BLaER1 (cell line): Measurements from ENCODE around the gene NR2C2AP.

ENCODE experiments used
- H3K27ac ChIP-seq: shearing (Covaris generic); formaldehyde crosslinking; 2 replicates; pipeline ENCODE4 v1.8.1; 2022
- H3K27me3 ChIP-seq: shearing (Covaris generic); formaldehyde crosslinking; 2 replicates; pipeline ENCODE4 v1.8.1; 2022
- H3K36me3 ChIP-seq: shearing (Covaris generic); formaldehyde crosslinking; 2 replicates; pipeline ENCODE4 v1.8.1; 2022
- H3K4me1 ChIP-seq: shearing (Covaris generic); formaldehyde crosslinking; 2 replicates; pipeline ENCODE4 v1.8.1; 2022
- H3K4me2 ChIP-seq: shearing (Covaris generic); formaldehyde crosslinking; 2 replicates; pipeline ENCODE4 v1.8.1; 2022
- H3K4me3 ChIP-seq: shearing (Covaris generic); formaldehyde crosslinking; 2 replicates; pipeline ENCODE4 v1.8.1; 2022
- H3K9ac ChIP-seq: shearing (Covaris generic); formaldehyde crosslinking; 2 replicates; pipeline ENCODE4 v1.8.1; 2022
- H3K9me3 ChIP-seq: shearing (Covaris generic); formaldehyde crosslinking; 2 replicates; pipeline ENCODE4 v1.8.1; 2022
- H4K20me1 ChIP-seq: shearing (Covaris generic); formaldehyde crosslinking; 2 replicates; pipeline ENCODE4 v1.8.1; 2022
- Cebpa-rat ChIP-seq: shearing (Covaris generic); IDR thresholded peaks from 2 replicates; pipeline ENCODE4 v1.8.1; 2022

Gene NR2C2AP

GRCh38 chr19:19217099-19217498 lies 13.9 kb upstream of the NR2C2AP start:
- Histone ChIP-seq H3K4me1 (no peaks in the 10 kb centered on the region), H3K36me3 (no peaks in the 10 kb centered on the region), H3K9me3 (no peaks in the 10 kb centered on the region; the same call in 1 of the 2 replicates), H3K4me2 (no peak overlapping the region), H3K9ac (no peak overlapping the region), H3K27ac (no peak overlapping the region), H3K4me3 (no peak overlapping the region), H4K20me1 (peaks cover 34% of the 10 kb centered on the region; the same call in 1 of the 2 replicates), H3K27me3 (peaks cover 29% of the 10 kb centered on the region)
- no peak for TF ChIP-seq Cebpa-rat

DNA sequence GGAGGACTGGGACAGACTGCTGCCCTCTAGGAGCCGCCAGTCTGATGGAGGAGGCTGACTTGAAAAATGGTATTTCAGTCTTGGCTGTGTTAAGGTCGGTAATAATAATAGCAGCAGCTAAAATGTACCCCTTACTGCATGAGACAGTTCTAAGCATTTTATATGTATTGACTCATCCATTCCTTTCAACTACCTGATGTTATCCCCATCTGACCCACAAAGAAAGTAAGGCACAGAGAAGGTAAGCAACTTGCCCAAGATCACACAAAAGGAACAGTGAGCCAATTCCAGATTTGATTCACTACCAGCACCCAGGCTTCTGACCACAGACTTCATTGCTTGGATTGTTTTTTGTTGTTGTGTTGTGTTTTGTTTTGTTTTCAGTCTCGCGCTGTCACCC lies 12.6 kb upstream of the NR2C2AP start:
- H3K4me3 ChIP-seq: no peak overlapping the region
- no peaks in the 10 kb centered on the region for H3K4me1 ChIP-seq
- peaks cover 34% of the 10 kb centered on the region; the same call in 1 of the 2 replicates for H4K20me1 ChIP-seq
- H3K9ac ChIP-seq: no peak overlapping the region
- no peak overlapping the region for H3K4me2 ChIP-seq
- peaks cover 42% of the 10 kb centered on the region for H3K27me3 ChIP-seq
- no peak overlapping the region for H3K27ac ChIP-seq
- no peaks in the 10 kb centered on the region; the same call in 1 of the 2 replicates for H3K9me3 ChIP-seq
- no peak for TF ChIP-seq Cebpa-rat
- H3K36me3 ChIP-seq: no peaks in the 10 kb centered on the region

DNA sequence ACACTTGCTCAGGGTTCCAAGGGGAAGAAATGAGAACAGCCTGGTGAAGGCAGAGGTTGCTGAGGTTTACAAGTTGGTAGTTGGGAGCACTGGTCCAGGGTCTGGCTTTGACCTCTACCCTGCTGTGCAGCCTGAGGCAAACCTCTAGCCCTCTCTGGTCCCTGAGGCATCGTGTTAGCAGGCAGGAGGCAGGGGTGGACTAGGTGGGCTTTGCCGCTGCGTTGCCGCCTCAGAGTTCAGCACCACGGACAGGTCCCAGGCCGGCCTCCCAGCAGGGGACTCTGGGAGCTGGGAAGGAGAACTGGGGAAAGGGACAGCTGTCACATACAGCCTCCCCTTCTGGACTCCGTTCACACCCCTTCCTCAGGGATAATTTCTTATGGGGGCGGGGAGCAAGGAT lies 11.7 kb upstream of the NR2C2AP start:
- Histone ChIP-seq H4K20me1 (peaks cover 34% of the 10 kb centered on the region; the same call in 1 of the 2 replicates), H3K4me3 (no peak overlapping the region), H3K27ac (no peak overlapping the region), H3K9me3 (no peaks in the 10 kb centered on the region; the same call in 1 of the 2 replicates), H3K4me2 (no peak overlapping the region), H3K4me1 (no peaks in the 10 kb centered on the region), H3K36me3 (no peaks in the 10 kb centered on the region), H3K27me3 (peaks cover 43% of the 10 kb centered on the region), H3K9ac (no peak overlapping the region)
- no peak for TF ChIP-seq Cebpa-rat

DNA sequence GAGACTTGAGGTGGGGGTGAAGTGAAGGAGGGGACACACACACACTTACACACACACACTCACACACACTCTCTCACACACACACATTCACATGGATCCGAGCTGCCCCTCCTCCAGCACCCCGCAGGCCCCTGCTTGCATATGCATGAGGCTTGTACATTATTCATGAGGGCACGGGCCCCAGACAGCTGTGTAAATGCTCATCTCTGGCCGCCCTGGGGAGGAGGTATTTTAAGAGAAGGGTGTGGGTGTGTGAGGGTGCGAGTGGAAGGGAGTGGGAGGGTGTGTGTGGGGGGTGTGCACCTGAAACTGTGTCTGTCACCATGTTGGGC lies 10.9 kb upstream of the NR2C2AP start:
- Histone ChIP-seq H3K4me1 (no peaks in the 10 kb centered on the region), H4K20me1 (peaks cover 34% of the 10 kb centered on the region; the same call in 1 of the 2 replicates), H3K27me3 (peaks cover 43% of the 10 kb centered on the region), H3K4me3 (no peak overlapping the region), H3K4me2 (no peak overlapping the region), H3K9me3 (no peaks in the 10 kb centered on the region; the same call in 1 of the 2 replicates), H3K36me3 (no peaks in the 10 kb centered on the region), H3K9ac (no peak overlapping the region), H3K27ac (no peak overlapping the region)
- no peak for TF ChIP-seq Cebpa-rat

GRCh38 chr19:19213426-19214158 lies 10.4 kb upstream of the NR2C2AP start:
- Histone ChIP-seq H3K4me2 (no peak overlapping the region), H3K9me3 (no peaks in the 10 kb centered on the region; the same call in 1 of the 2 replicates), H3K4me3 (no peak overlapping the region), H3K27me3 (peaks cover 43% of the 10 kb centered on the region), H3K9ac (no peak overlapping the region), H3K36me3 (no peaks in the 10 kb centered on the region), H3K4me1 (no peaks in the 10 kb centered on the region), H4K20me1 (peaks cover 34% of the 10 kb centered on the region; the same call in 1 of the 2 replicates), H3K27ac (no peak overlapping the region)
- no peak for TF ChIP-seq Cebpa-rat

- H3K4me3 ChIP-seq: no peak overlapping the region
Observed at GRCh38 chr19:19212916-19213315, 9.7 kb upstream of the NR2C2AP start.

GRCh38 chr19:19211499-19212420 lies 8.5 kb upstream of the NR2C2AP start, which contains the start of gene NCAN:
NCAN (plus strand) TSS chr19:19211958; CDS start chr19:19216954, 4,996 bp downstream.
- Histone ChIP-seq H3K27me3 (peaks cover 43% of the 10 kb centered on the region), H3K9ac (no peak within 1 kb of the TSS), H3K4me1 (no peaks in the 10 kb centered on the region), H3K36me3 (no peaks in the 10 kb centered on the region), H3K4me3 (no peak within 1 kb of the TSS), H3K4me2 (no peak within 1 kb of the TSS), H3K9me3 (no peaks in the 10 kb centered on the region), H4K20me1 (peaks cover 34% of the 10 kb centered on the region; the same call in 1 of the 2 replicates), H3K27ac (no peak within 1 kb of the TSS)
- no peak for TF ChIP-seq Cebpa-rat

More at GRCh38 chr19:19212916-19213315, 9.7 kb upstream of the NR2C2AP start:
- no peak overlapping the region for H3K27ac ChIP-seq
- H3K36me3 ChIP-seq: no peaks in the 10 kb centered on the region
- H3K4me2 ChIP-seq: no peak overlapping the region
- H3K9me3 ChIP-seq: no peaks in the 10 kb centered on the region; the same call in 1 of the 2 replicates
- H4K20me1 ChIP-seq: peaks cover 34% of the 10 kb centered on the region; the same call in 1 of the 2 replicates
- peaks cover 43% of the 10 kb centered on the region for H3K27me3 ChIP-seq
- H3K4me1 ChIP-seq: no peaks in the 10 kb centered on the region
- no peak overlapping the region for H3K9ac ChIP-seq
- no peak for TF ChIP-seq Cebpa-rat

DNA sequence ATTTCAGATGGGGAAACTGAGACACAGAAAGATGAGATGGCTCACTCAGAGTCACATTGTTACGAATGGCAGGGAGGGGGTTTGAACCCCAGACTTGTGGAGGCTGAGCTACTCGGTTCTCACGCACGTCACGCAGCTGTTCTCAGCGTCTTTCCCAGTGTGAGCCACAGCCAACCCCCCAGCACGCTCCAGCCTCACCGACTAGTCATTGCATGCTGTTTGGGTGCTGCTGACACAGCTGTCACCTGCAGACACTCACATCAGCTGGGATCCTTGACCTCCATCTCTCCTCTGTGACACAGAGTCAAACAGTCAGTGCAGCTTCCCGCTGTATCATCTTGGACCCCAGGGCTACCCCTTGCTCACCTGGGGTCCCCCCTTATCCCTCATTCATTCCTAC lies 6.2 kb upstream of the NR2C2AP start:
- Histone ChIP-seq H3K9me3 (no peaks in the 10 kb centered on the region), H3K36me3 (no peaks in the 10 kb centered on the region), H3K4me3 (no peak overlapping the region), H3K4me2 (no peak overlapping the region), H3K27ac (no peak overlapping the region), H4K20me1 (peaks cover 21% of the 10 kb centered on the region; the same call in 1 of the 2 replicates), H3K9ac (no peak overlapping the region), H3K4me1 (no peaks in the 10 kb centered on the region), H3K27me3 (peaks cover 37% of the 10 kb centered on the region)
- TF ChIP-seq Cebpa-rat: no peak

- H3K9me3 ChIP-seq: no peaks in the 10 kb centered on the region
- H3K27me3 ChIP-seq: peaks cover 22% of the 10 kb centered on the region
- H3K4me2 ChIP-seq: no peak overlapping the region
- H3K4me1 ChIP-seq: peaks cover 8% of the 10 kb centered on the region; the same call in 1 of the 2 replicates
- TF ChIP-seq Cebpa-rat: no peak
- H3K9ac ChIP-seq: no peak overlapping the region
- H3K4me3 ChIP-seq: no peak overlapping the region
- no peaks in the 10 kb centered on the region for H3K36me3 ChIP-seq
- H4K20me1 ChIP-seq: peaks cover 6% of the 10 kb centered on the region; the same call in 1 of the 2 replicates
- H3K27ac ChIP-seq: no peak overlapping the region
Observed at GRCh38 chr19:19207637-19208572, 4.7 kb upstream of the NR2C2AP start.
